ENCODE data around the gene P3H1.

DNA sequence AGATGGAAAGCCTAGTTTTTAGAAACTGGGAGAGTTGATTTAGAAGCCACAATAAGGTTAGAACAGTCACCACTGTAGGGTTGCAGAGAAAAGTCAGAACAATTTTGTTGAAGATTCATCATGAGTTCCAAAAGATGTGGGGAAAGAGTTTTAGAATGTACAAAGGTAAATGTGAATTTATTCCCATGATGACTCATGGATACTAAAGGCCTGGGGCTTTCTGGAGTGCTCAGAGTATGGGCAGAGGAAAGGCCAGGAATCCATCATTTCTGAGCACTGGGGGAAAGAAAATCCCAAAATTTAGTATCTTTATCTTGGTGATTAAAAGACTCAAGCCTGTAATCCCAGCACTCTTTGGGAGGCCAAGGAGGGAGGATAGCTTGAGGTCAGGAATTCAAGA lies 66.8 kb downstream of the P3H1 start:
- TF ChIP-seq, protein P1, sequence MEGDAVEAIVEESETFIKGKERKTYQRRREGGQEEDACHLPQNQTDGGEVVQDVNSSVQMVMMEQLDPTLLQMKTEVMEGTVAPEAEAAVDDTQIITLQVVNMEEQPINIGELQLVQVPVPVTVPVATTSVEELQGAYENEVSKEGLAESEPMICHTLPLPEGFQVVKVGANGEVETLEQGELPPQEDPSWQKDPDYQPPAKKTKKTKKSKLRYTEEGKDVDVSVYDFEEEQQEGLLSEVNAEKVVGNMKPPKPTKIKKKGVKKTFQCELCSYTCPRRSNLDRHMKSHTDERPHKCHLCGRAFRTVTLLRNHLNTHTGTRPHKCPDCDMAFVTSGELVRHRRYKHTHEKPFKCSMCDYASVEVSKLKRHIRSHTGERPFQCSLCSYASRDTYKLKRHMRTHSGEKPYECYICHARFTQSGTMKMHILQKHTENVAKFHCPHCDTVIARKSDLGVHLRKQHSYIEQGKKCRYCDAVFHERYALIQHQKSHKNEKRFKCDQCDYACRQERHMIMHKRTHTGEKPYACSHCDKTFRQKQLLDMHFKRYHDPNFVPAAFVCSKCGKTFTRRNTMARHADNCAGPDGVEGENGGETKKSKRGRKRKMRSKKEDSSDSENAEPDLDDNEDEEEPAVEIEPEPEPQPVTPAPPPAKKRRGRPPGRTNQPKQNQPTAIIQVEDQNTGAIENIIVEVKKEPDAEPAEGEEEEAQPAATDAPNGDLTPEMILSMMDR (IDR thresholded peaks at IDR 0.05 in 4 of 5, conservative IDR thresholded peaks at IDR 0.05 in 1 of 5): no peak
- no peak for TF ChIP-seq POLR2A (IDR thresholded peaks at IDR 0.05)

Data from gastrocnemius medialis (tissue), 4 donors.